HG02610 (cell line): ENCODE results near the gene SERTAD4.
A peak's percentile ranks its signal among the peaks of the same experiment; 100 is the strongest.

Experiments
- ATAC-seq: cut with Tn5 transposase; IDR thresholded peaks from one replicate; pipeline ENCODE4 v1.9.1; 2021; ENCODE audit warnings: mild to moderate bottlenecking, moderate library complexity; ENCODE audit not compliant: unreplicated experiment

The SERTAD4 gene

DNA sequence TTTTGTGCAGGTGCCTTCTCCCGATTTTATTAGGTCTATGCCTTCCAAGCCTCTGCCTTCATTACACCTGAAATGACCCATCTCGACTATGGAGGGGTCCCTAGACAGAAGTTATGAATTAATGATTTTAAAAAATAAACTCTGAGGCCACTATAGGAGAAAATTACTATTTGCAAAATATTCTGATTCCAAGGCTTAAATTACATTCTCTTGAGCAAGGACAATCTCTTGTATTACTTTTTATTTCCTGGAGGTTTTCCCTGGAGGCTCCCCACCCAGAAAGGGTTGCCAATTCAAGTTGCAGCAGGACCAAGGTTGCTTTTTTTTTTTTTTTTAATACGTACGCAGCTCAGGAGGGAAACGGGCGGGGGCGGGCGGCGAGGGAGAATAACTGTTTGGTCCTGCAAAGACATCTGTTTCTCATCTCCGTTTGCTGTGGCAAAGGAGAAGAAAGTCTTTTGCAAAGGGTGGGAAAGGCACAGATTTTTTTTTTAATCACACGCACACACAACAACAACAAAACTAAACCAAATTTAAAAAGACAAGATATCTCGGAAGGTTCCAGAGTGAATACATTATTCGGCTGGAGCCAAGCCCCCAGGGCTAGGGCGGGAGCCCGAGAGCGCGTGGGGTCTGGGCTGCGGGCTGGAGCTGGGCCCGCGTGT lies 618 bp upstream of the SERTAD4 start:
- no peak for ATAC-seq

DNA sequence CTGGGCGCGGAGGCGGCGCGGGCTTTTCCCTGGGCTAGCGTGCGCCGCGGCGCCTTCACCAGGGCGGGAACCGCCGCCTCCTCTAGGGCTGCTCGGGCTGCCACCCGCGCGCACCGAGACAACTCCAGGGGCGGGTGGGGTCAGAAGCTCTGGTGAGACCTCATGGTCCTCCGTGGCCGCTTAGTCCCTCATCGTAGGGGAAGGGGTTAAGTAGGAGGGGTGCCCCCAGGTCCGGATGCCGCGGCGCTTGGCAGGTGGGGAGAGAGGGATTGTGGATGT lies 559 bp downstream of the SERTAD4 start:
- ATAC-seq, result no peak

DNA sequence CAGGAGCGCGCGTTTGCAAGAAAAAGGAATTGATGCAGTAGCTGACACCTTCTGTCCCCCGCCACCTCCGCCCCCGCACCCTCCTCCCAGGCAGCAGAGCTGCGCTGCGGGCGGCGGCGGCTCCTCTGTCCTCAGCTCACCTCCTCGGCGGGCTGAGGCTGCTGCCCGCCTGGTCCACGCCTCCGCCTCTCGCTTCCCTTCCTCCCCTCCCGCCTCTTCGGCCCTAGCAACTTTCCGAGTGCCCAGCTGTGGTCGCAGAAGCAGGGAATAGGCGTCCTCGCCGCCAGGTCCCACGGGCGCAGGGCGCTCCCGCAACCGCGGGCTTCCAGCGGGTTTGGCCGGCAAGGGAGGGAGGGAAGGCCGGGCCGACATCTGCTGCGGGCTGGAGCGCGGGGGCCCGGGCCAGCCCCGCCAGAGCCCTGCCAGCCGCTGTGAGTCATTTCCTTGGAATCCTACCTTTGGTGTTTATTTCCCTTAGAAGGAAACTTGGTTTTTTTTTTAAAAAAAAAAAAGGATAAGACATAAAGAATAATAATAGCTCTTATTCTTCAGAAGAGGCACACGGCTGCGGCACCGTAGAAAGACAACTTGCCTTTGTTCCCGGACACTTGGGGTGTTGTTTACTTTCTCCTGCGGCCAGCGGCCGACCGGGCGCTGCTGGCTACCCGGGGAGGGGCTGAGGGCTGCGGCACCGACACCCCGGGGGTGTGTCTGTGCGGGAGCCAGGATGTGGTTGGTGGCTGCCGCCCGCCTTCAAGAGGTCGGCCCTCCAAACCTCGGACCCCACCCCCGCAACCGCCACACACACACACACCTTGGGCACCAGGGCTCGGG lies 1.1 kb downstream of the SERTAD4 start:
- no peak for ATAC-seq

DNA sequence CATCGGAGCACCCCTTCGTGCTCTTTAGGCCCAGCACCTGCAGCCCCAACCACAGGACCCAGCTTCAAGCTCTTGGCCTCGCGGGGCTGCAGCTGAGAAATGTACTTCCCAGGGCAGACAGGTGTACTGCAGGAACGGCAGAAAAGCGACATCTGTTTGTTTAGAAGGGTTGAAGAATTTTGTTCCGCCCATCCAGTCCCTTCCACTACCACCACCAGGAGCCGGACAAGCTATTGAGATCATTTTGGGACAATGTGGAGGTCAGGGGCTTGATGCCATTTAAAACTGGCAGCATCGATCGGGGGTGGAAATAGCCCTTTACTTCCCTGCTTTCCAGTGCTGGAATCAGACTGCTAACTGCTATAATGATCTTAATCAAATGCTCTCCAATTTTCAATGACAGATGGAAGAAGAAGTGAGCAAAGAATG lies 1.7 kb downstream of the SERTAD4 start:
- no peak for ATAC-seq

DNA sequence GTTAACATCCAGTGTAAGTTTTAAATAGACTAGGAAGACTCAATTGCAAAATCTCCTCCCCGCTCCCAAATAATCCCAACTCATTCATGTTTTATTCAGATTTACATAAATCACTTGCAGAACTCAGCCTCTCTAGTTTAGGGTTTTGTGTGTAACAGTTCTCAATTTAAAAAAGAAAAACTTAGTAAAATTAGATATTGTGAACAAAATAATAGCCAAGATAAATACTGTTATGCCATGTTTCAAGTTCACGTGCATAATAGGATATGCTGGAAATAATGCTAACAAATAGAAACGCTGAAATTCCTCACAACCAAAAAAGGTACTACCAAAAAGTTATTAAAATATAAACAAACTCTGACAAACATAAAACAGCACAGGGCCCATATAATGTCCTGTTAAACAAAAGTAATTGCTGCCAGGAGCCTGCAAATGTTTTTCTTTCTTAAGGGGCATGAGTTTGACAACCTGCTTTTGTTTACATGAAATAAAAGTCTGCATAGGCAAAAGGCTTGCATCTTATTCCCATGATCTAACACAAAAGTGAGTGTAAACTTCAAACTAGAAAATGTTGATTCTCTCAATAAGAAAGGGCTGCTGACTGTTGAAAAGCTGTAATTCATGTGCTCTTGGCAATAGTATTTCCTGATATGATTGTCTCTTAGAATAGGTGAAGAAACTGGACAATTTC lies 2.9 kb downstream of the SERTAD4 start:
- no peak for ATAC-seq

DNA sequence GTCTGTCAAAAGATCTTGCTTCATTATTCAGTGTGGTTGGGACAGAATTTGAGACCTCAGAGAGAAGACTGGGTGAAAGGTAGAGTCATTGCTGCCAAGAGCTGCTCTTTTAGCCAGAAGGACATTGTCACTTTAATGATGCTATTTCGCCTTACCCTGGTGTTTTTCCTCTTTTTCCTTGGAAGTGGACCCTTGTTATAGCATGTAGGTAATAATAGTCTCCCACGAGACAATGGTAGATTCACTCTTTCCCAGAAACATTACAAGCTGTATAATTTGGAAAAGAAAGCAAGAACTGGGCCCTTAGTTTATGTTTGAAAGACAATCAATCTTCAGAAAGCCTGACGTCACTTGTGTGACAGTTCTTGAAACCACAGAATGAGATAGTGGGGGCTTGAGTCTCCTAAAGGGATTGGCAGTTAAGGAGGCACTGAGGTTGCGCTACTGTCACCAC lies 3.8 kb downstream of the SERTAD4 start:
- ATAC-seq, result no peak

DNA sequence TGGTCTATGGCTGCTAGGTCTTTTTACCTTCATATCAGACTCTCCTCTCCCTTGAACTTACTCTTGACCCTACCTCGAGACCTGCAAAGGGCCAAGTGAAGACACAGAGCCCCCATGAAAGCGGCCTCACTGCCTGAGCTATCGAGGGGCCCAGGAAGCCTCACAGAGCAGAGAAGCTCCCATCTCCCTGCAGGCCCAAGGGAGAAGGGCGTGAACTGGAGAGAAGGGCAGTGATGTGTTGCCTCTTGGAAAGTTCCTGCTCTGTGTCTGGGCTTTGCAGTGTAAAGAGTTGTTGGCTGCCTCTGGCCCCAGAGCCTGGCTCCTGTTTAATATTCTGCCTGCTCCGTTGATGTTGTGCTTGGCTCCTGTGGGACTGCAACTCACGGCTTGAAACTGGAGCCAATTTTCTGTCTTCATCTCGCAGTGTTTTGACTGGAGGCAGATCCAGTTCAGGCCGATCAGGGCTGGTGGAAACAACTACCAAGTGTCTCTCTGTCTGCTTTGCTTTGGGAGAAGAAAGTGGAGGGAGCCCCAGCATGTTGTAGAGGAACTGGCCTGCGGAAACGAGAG lies 4.3 kb downstream of the SERTAD4 start:
- ATAC-seq, result no peak

DNA sequence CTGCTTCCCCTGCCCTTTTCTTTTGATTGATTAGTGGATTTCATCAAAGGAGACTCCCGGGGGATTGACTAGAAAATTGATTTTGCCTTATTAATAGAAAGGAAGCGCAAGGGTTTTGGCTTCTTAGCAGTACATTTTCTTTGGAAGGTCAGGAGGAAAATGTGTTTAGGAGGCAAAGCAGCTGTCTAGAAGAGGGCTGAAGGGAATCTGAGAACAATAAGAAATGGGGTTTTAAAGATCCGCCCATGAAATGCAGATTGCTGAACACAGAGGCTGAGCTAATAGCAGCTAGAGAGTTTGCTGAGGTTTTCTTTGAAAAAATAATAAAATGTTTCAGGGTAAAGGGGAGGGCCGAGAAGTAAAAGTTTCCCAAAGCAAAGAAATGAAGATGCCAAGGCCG lies 4.9 kb downstream of the SERTAD4 start:
- ATAC-seq, result no peak

DNA sequence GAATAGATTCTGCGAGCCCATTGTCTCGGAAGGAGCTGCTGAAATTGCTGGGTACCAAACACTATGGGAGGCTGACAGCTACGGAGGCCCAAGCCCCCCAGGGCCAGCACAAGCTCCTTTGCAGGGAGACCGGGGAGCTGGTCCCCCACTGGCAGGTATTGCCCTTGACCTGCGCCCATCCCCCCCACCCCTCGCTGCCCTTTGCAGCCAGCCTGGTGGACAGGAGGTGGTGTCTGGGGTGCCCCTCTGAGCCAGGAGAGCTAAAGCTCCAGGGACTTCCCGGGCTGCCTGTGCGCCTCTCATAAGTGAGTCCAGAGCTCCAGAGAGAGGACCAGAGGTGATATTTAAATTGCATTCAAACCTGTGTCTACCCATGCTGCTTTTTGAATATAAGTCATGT lies 5.4 kb downstream of the SERTAD4 start:
- ATAC-seq, result no peak

DNA sequence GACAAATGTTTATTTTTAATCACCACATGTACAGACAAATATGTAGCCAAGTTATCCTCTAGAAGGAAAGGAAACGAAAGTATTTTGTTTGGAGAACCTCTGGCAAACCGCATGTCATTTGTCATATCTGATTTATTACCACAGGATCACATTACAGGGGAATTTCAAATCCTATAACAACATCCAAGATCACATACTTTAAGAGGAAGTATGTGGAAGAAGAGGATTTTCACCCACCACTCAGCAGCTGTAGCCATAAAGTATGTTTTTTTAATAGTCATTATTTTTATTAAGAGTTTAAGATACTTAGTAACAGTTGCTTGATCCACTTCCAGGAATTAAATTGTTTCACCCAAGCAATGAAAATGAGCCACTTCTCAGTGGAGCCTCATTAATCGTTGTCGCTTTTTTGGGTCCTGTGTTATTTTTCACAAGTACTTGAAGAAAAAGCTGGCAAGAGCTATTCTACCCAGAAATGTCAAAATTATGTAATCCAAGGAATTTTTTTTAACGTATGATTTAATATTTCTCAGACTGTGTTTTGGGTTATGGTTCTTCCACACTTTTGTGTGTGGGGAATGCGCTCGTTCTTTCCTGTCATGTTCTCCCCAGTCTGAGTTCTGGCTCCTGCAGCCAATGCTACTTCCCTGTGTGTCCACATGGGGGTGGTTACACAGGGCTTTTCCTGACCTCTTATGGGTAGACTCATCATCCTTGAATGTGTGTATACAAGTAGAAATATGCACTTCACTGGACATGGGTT lies 6.9 kb downstream of the SERTAD4 start:
- no peak for ATAC-seq

DNA sequence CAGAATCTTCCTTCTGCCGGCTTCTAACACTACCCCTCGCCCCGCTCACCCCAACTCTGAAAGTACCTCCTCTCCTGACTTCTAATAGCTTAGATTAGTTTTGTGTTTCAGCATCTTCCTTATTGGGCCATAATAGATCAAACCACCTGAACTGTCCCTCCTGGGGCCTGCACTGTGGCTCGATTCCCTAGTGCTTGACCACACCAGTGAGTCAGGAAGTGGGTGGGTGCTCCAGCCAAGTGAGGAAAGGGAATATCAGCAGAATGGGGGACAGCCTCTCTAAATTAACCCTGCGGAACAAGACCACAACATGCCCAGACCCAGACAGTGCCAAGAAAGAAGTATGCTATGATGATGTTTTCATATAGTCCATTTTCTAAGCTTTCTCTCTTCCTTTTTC lies 8.5 kb downstream of the SERTAD4 start:
- ATAC-seq, result no peak

DNA sequence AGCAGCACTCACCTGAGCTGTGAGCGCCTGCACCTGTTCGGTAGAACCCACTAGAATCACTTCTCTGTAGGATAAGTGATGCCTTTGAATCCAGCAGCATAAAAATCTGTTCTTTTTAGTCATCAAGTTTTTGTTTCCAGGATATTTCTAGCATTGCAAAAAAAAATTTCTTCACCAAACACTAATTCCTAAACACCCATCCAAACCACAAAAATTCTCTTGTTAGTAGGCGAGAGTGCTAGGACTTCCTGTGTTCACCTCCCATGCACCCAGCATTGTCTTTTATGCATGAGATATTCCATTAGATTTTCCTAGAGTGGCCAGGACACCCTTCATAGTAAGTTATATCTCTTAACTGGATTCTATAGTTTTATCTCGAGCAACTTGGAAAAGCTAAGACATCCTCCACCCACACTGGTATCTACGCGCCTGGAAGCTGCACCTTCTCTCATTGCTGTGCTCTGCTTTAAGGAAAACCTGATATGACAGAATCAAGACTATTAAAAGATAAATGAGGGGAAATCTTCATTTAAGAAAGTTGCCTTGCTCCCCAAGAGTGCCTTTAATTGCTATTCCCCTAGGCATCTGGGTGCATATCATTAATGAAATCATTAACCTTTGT lies 12.3 kb downstream of the SERTAD4 start:
- ATAC-seq, result no peak

DNA sequence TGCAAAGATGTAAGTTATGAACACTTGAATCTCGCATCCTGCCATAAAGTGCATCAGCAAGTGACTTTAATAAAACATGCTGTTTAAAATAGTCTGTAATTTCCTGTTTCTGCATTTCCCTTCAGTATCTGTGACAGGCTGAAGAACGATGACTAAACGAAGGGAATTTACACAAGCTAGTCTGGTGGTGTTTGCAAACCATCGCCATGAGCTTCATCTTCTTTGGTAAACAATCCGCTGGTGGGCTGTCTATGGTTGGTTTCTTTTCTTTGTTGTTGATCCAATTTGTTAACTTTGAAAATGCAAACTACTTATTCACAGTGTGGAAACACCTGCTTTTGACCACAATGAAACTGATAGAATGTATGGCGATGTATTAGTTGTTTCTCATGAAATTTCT lies 13.9 kb downstream of the SERTAD4 start:
- peak; percentile 40 for ATAC-seq

DNA sequence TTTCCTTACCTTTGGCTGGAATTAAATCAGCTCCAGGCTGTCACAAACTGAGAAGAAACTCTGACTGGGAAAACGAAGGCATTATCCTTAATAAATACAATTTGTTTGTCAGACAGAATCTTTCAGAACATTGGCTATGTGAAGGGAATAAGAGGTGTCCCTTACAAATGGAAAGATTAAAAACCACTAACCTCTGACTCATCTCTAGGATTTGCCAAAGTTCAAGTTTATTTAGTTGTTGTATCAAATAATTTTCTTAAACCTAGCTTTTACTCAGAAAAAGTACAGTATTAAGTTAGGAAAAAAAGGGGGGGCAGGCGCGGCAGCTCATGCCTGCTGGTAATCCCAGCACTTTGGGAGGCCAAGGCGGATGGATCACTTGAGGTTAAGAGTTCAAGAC lies 15.7 kb downstream of the SERTAD4 start:
- ATAC-seq, result no peak

DNA sequence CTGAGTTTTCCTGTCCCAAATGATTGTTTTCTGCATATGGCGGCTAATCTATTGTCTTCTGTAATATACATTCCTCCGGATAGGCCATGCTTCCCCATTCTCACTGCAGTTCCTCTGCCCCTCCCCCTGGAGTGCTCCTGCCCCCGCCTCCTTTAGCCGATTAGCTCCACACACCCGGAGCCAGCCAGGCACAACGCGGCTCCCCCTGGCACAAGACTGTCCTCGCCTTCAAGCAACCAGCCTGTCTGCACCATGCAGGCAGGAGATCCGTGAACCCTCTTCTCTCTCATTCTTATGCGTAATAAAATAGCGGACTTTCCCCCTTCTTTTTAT lies 18.0 kb downstream of the SERTAD4 start:
- peak; percentile 16 for ATAC-seq

DNA sequence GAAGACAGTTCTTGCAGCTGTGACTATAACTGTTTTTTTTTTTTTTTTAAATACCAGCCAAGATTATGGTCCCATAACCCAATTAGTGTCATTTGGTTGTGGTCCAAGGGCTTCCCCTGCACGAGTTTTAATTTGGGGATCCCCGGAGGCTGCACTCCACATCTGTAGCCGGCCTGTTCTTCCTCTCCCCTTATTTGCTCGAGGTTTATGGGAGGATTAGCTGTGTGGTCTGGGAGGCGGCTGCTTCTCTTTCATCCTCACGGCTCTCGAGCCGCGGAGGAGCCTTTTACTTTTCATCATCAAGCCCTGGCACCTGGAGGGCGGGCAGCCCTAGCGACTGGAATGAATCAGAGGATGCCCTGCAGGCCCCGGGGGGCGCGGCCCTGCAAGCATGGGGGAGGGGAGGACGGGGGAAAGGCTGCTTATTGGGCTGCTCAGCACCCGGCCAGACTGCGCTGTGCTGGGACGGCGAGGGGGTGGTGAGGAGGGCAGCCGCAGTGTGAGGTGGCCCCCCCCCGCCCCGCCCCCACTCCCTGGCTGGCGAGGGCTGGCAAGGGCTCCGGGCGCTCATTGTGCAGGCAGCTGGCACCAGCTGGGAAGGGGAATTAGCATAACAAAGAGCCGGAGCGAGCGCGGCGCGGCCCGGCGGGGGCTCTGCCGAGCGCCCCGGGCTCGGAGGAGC lies 18.5 kb downstream of the SERTAD4 start:
- peak; percentile 32 for ATAC-seq

DNA sequence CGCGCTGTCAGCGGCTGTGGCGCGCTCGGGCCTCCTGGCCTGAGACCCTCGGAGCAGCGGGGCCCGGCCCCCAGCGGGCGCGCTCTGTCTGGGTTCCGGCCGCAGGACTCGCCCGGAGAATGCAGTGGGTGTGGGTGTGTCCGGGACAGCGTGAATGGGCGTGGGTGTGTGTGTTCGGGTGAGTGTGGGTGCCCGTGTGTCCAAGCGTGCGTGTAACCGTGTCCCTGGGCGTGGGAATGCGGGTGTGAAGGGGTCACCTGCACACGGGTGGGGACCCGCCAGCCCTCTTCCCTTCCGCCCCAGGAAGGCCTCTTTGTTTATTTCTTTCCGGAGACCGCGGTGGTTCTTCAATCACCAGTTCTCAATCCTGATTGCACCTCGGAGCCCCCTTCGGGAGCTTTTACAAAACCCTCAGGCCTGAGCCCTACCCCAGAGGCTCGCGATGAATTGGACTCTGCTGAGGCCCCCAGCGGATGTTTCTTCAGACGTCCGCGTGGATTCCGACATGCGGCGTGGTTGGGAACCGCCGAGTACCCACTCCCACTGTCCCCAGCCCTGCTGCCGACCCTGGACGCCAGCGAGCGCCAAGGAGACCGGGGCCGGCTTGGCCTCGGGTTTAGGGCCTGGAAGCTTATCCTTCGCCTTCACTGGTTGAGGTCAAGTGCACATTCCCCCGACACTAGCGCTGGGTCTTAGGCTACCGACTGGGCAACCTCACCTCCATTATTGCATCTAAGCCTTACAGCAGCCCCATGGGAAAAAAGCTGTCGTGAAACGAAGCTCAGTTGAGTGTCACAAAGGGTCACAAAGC lies 19.3 kb downstream of the SERTAD4 start:
- ATAC-seq, result no peak

DNA sequence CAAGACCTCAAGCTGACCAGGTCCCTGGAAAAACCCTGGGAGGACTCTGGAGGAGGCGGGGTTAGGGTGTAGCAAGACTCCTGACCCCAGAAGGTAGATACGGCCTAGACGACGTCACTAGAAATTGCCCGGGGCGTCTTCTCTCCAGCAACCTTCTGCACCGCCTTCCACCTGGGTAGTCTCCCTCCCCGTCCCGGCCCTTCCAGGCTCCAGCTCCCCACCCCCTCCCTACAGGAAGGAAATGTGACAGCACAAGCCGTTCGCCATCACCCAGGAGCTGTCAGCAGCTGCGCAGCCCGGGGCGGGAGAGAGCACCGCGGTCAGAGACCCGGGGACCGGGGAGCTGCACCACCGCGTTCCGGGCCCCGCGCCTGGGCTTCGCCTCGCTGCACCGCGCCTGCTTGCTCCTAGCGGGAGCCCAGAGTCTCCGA lies 20.0 kb downstream of the SERTAD4 start:
- ATAC-seq, result no peak

DNA sequence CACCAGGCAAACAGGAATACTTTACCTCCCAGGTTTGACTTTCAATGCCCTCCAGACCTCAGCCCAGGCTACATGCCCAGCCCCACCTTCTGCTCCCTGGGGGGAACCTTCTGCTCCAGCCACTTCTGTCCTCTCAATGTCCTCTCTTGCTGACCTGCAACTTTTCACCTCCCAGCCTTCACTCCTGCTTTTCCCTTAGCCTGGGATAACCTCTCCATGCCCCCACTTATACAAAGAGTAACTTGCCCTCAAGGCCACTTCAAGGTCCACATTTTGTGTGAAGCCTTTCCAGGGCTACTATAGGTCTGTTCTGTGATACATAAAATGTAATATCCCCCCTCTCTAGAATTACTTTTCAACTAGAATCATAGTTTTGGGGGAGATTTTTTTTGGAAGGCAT lies 21.7 kb downstream of the SERTAD4 start:
- ATAC-seq, result no peak
